ENCODE data around the gene SPATA1.
"Not testable (repeated sequence)": the region's sequence is repeated elsewhere in the genome, so short reads cannot be mapped to it uniquely, and the experiment has no call there.

The SPATA1 gene, protein sequence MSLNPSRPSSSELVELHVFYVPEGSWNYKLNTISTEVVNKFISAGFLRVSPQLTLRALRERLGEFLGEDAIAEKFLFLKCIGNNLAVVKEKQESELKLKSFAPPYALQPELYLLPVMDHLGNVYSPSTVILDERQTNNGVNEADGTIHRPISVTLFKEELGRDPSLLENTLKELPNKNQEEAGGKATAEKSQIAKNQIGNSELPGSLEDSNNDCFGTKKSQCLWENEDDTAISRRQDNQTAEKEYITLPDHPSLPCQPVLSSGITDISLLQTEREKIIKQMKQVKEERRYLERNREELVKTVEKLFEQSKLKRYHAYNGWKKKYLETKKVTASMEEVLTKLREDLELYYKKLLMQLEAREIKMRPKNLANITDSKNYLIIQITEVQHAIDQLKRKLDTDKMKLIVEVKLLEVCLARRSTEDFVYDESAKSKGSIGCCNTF

DNA sequence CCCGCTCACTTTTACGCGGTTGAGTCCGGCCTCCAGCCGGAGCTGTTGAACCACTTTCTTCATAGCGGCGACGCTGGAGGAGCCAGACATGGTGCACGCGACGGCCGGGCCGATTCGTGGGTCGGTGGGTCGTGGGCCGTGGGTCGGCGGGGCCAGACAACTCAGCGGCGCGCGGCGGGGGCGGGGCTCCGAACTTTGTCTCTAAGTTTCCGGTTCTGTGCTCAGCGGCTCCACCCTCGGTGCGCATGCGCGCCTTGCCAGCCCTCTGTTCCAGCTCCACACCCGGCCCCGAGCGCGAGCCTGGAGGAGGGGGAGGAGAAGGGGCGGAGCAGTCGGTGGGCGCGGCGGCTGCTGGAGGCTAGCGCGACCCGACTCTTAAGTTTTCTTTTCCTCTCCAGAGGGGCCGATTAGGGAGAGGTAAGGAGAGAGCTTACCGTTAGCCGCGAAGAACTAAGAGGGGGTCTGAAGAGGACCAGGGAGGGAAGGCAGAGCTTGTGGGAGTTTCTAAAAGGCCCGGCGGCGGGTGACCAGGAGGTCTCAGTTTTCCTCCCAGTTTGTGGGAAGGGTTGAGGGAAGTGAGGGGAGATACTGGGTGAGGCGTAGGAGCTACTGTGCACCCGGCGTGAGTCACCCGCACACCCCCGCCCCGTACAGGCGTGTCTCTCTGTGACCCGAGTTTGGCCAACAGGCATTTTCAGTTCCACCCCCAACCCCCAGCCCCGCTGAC is at the start of gene SPATA1, which contains the start of gene GNG5:
Gene SPATA1 (plus strand): TSS at position 385 of the 727 bp plus-strand sequence. CDS start 9,974 bp downstream, outside the sequence.
Gene GNG5 (minus strand): TSS at position 580 of the 727 bp plus-strand sequence. CDS start 490 bp downstream, at position 90.
- peak; percentile 99 for DNase-seq

DNA sequence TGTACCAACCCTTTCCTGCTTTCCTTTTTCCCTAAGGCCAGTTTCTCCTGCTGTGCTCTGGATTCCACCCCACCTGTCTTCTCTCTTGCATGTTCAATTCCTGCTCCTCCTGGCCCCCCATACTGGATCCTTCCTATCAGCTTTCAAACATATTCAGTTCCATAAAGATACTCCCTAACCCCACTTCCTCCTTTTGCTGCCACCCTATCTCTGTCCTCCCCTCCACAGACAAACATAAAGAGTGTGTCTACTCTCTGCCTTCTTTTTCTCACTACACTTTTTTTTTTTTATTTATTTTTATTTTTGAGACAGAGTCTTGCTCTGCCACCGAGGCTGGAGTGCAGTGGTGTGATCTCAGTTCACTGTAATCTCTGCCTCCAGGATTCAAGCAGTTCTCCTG is 44.1 kb upstream of the SPATA1 start:
- DNase-seq = peak; percentile 49

DNA sequence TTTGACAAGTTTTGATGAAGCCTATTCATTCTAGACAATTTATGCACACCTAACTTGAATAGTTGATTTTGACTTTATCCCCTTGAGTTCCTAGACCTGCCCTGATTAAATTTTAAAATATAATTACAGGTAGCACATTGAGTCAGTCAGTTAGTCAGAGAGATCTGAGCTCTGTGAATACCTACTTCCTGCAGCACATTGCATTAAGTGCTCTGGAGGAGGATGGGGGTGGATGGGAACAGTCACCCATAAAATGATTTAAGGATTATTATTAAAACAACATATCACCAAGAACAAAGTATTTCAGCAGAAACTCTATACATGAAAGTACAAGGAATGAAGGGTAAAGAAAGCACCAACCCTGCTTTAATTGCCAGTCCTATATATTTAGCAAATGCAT is 38.9 kb upstream of the SPATA1 start:
- no peak for DNase-seq

- DNase-seq = no peak
Measured at GRCh38 chr1:84476225-84476624, 30.0 kb upstream of the SPATA1 start.

GRCh38 chr1:84478876-84479868 is 27.0 kb upstream of the SPATA1 start, which contains the start of gene RPF1:
Gene RPF1 (plus strand): TSS chr1:84479266. CDS start chr1:84479282, 16 bp downstream.
- DNase-seq = peak; percentile 95

DNA sequence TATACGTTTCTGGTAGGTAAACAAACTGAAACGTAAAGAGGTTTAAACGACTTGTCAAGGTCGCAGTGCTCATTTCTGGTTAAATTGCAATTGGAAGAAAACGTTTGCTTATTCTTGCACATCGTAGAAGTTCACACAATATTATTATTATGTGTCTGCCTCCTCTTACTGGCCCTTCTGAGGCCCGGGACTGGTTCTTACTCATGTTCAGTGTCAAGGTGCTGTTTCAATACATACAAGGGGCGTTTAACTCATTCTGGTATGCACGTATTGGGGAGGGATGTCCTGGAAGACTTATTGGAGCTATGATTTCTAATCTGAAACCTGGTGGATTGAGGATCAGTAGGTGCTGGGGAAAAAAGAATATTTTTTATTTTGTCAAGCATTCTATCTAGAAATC is 26.2 kb upstream of the SPATA1 start:
- DNase-seq = peak; percentile 13

DNA sequence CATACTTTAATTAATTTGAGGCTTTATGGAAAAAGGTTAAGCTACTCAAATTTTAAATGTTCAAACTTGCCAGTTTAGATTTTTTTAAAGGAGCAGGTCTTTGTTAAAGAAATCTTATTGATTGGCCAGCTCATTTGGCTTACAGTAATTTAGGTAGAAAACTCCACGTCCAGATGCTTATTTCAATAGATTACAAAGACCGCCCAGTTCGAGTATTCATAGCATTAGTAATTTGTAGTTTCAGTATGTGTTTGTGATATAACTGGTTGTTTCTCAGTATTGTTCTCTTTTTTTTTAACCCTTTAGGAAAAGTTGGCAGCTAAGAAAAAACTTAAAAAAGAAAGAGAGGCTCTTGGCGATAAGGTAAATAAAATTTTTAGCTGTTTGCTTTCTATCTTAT is 25.5 kb upstream of the SPATA1 start:
- DNase-seq = no peak

DNA sequence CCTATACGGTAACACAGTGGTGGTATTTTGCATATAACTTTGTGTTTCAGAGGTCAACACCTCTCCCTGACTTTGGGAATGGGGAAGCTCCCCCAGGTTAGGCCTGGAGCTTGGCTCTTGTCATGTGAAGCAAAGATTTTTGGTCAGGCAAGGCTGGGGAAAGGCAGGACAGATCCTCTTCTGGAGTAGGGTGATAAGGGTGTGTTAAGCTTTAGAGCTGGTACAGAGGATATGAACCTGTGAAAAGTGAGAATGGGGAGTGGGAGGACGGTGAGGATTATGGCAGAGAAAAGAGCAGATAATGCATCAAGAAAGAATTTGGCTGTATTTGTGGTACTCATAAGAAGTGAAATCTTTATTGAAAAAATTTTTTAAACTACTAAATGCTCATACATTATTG is 24.9 kb upstream of the SPATA1 start:
- peak; percentile 11 for DNase-seq

GRCh38 chr1:84488107-84488506 is 18.1 kb upstream of the SPATA1 start:
- DNase-seq = no peak

DNA sequence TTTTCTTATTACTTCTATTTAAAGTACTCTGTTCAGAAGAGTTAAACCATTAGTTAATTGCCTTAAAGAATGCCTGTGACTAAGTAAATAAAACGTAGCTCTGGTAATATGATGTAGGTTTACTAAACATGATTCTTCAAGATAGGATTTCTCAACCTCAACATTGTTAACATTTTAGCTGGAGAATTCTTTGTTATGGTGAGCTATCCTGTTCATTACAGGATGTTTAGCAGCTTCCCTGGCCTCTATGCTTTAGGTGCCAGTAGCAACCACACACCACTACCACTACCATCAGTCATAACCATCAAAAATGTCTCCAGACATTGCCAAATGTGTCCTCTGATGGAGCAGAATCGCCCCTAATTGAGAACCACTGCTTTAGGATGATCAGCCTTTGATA is 16.4 kb upstream of the SPATA1 start:
- no peak for DNase-seq

GRCh38 chr1:84492726-84493125 is 13.5 kb upstream of the SPATA1 start:
- DNase-seq = no peak

DNA sequence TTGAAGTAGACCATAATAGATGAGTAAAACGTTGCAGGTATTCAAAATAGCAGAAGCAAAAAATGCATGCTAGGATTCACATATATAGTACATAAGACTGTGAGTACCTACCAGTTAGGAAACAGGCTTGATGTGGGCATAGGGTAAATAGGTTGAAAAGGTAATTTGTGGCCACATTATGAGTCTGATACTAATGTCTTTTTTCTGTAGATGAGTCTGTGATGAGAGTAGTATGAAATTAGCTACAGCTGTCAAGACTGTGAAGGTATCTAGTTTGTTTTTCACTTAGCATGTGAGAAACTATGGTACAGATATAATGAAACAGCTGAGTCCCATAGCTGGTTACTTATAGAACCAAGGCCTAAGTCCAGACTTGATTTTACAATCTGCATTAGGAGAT is 12.4 kb upstream of the SPATA1 start:
- no peak for DNase-seq

DNA sequence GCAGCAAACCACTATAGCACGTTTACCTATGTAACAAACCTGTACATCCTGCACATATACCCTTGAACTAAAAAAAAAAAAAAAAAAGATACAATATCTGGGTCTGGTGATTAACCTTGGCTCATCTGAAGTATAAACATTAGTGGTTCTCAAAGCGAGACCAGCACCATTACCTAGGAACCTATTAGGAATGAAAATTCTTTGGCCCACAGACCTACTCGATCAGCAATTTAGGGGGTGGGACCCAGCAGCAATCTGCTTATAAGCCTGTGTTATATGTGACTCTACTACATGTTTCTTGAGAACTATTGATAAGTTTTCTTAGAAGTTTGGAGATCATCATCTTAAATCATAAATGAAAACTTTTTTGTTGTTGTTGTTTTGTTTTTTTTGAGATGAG is 9.7 kb upstream of the SPATA1 start:
- no peak for DNase-seq

DNA sequence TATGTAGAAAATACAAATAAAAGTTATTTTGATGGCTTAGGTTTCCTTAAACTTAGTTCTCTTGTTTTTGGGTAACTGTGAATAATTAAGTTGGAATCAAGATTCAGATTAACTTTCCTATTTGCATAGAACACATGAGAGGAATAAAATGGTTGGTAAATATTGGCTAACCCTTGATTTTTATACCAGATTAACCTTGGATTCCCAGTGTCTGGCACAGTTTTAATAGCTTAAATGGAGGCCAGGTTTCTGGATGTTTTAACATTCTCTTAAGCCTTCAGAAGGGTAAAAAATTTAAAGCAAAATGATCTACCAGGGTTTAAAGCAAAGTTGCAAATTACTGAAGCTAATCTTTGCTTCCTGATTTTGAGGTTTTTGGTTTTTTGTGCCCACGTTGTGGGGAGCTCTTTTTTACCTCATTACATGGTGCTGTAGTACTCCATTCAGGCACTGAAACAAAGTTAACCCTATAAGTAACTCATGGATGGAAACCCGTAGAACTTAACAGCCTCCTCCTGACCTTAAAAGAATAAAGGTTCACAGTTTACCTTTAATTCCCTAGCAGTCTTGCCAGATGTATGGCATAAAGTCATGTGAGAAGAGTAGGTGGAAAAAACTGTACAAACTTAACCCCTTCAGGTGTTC is 8.4 kb upstream of the SPATA1 start:
- peak; percentile 33 for DNase-seq

DNA sequence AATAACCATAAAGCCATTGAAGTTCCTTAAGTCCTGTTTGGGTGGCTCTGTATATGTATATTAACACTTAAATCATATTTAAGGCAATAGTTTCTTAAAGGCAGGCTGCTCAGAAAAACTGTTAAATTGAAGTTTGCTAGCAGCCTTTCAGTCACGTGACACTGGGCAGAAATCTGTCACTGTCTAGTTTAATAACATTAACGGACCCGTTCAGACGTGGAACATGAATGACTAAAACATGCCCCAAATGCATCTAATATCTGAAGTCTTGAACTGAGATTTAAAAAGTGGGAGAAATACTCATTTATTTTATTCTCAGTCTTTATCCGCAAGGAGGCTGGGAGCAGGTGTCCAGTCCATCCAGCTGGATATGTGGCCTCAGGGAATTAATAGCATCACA is 3.3 kb upstream of the SPATA1 start:
- DNase-seq = no peak

- peak; percentile 28 for DNase-seq
Measured at GRCh38 chr1:84504580-84505492, 1.4 kb upstream of the SPATA1 start.

DNA sequence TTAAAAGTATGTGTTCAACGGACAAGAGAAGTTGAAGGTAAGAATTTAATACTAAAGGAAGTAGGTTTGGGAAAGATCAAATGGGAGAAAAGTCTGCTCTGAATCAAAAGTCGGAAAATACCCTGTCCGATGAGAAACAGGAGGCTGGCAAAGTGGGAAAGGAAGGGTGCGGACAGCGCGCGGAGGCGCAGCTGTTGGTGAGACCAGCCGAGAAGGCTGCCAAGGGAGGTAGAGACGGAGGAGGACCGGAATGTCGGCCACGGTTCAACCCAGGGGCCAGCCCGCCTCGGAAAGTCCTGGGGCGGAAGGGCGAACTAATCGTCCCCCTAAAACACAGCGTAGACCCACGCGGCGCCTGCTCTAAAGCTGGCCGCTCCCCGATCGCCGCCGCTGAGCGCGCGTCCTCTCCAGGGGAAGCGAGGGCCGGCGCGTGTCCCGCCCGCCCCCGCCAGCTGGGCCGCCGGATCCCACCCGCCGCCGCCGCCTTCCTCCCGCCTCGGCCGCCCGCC is 639 bp upstream of the SPATA1 start:
- DNase-seq = peak; percentile 83

GRCh38 chr1:84506729-84507453 is 705 bp downstream of the SPATA1 start:
- DNase-seq = peak; percentile 20

DNA sequence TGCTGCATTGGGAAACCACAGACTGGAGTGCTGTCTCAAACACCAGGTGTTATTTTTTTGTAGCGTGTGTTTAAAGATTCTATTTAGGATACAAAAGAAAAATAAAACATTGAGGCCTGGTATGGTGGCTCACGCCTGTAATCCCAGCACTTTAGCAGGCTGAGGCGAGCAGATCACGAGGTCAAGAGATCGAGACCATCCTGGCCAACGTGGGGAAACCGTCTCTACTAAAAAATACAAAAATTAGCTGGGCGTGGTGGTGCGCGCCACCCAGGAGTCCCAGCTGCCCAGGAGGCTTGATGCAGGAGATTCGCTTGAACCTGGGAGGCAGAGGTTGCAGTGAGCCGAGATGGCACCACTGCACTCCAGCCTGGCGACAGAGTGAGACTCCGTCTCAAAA is 1.7 kb downstream of the SPATA1 start:
- DNase-seq = not testable (repeated sequence)

GRCh38 chr1:84508510-84508909 is 2.3 kb downstream of the SPATA1 start:
- DNase-seq = no peak

All from hematopoietic multipotent progenitor cell treated with erythropoietin and hydrocortisone succinate and interleukin-3 and kit ligand, for 4 days (in vitro differentiated cells).